CD4-positive, CD25-positive, alpha-beta regulatory T cell (primary cell): ENCODE data around the gene ITPRIPL2. TPM values are rescaled to one million over a fixed set of nuclear protein-coding genes. Genes with fewer than 3 reads are reported as not detected.

ENCODE experiments used
- ATAC-seq, 2 donors: fragments of 150-1000 bp; cut with Tn5 transposase; one replicate each; pipeline ENCODE4 v1.10.0; 2021; ENCODE audit warnings: low read depth in 2 of 2, moderate number of reproducible peaks in 2 of 2, moderate library complexity in 1 of 2
- DNase-seq, 3 donors: peaks; one replicate each; pipeline versions ENCODE4 v3.0.0 to v3.0.0-alpha.2; 2012 to 2022; ENCODE audit warnings: mixed read lengths in 1 of 3
- H3K27ac ChIP-seq: one replicate; pipeline ENCODE4 v1.7.0; 2013; ENCODE audit warnings: mild to moderate bottlenecking, low read length; ENCODE audit not compliant: insufficient read depth, poor library complexity, severe bottlenecking
- H3K27me3 ChIP-seq: one replicate; pipeline ENCODE4 v1.7.0; 2013; ENCODE audit warnings: low read length; ENCODE audit not compliant: control insufficient read depth, insufficient read depth
- H3K36me3 ChIP-seq: one replicate; pipeline ENCODE4 v1.7.0; 2013; ENCODE audit warnings: mild to moderate bottlenecking, low read length, moderate library complexity; ENCODE audit not compliant: control insufficient read depth, insufficient read depth
- H3K4me1 ChIP-seq: 2 replicates; pipeline ENCODE4 v1.7.0; 2013; ENCODE audit warnings: mild to moderate bottlenecking, low read length; ENCODE audit not compliant: insufficient read depth, control insufficient read depth, poor library complexity, severe bottlenecking
- H3K4me3 ChIP-seq: one replicate; pipeline ENCODE4 v1.7.0; 2013; ENCODE audit warnings: low read depth, mild to moderate bottlenecking, low read length, moderate library complexity
- H3K9me3 ChIP-seq, 2 experiments: 1 replicate in 1 of 2; 2 replicates in 1 of 2; pipeline ENCODE4 v1.7.0; 2013; ENCODE audit warnings: low read length in 2 of 2, mild to moderate bottlenecking in 1 of 2, moderate library complexity in 1 of 2; ENCODE audit not compliant: control insufficient read depth in 2 of 2
- H3K27ac Mint-ChIP-seq, 3 donors: one replicate each; pipeline ENCODE4 v1.8.0; 2020 to 2022; ENCODE audit warnings: mild to moderate bottlenecking in 3 of 3, mixed read lengths in 3 of 3, moderate library complexity in 2 of 3
- H3K27me3 Mint-ChIP-seq: one replicate; pipeline ENCODE4 v1.8.0; 2022; ENCODE audit warnings: mild to moderate bottlenecking, mixed read lengths
- H3K36me3 Mint-ChIP-seq: one replicate; pipeline ENCODE4 v1.8.0; 2020; ENCODE audit warnings: mixed read lengths
- H3K4me1 Mint-ChIP-seq, 4 donors: one replicate each; pipeline ENCODE4 v1.8.0; 2020 to 2022; ENCODE audit warnings: mixed read lengths in 4 of 4, mild to moderate bottlenecking in 1 of 4
- H3K4me3 Mint-ChIP-seq, 4 donors: one replicate each; pipeline ENCODE4 v1.8.0; 2020 to 2022; ENCODE audit warnings: mild to moderate bottlenecking in 4 of 4, mixed read lengths in 4 of 4, moderate library complexity in 3 of 4
- H3K9me3 Mint-ChIP-seq, 7 donors: one replicate each; pipeline ENCODE4 v1.8.0; 2020 to 2022; ENCODE audit warnings: mixed read lengths in 7 of 7, mild to moderate bottlenecking in 3 of 7, moderate library complexity in 2 of 7
- polyA plus RNA-seq, 4 donors: library from polyadenylated mRNA; unstranded; fragments of 300-500 nt; fragmentation: Illumina TruSeq; gene quantifications; one replicate each; pipeline ENCODE4 v1.2.3, GENCODE V29; 2021
- total RNA-seq: library from RNA; stranded (reverse); gene quantifications from one replicate; pipeline ENCODE4 v1.2.3, GENCODE V29; 2022

The ITPRIPL2 gene
- total RNA-seq (0.15 TPM), polyA plus RNA-seq (1 to 10 TPM in 1 of 4 donors, under 1 TPM in 2, not detected in 1; 0.18 to 1.1 (median 0.21) TPM)

DNA sequence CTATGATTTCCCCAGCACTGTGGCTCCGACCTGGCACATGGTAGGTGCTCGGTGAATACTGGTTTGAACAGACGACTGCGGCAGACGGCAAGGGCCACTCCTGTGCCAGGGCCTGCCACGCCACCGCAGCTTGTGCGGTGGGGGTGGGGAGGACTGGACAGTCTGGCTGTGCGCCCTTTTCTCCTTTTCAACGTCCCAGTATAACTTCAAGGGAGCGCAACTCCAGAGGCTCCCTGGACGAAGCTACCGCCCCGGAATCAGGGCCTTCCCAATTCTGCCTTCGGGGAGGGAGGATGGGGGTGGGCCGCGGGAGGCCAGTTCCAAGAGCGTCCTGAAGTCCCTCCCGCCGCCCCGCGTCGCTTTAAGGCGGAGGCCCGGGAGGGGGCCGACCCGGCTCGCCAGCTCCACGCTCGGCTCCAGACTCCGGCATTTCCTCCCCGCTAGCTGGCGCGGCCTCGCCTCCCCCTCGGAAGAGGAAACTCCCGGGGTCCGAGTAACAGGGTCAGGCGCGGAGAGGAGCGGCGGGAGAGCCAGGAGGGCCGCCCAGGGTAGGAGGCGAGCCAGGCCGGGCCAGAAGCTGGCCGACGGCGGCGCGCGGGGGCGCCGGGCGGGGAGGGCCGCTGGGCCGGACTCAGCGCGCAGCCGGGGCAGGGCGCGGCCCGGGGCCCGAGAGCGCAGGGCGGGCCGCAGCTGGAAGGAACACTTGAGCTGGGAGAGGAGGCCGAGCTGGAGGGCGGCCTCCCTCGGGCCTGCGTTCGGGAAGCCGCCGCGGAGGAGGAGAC, at the start of gene ITPRIPL2:
TSS of gene ITPRIPL2 (plus strand) at position 388 of the 782 bp plus-strand sequence. CDS start 498 bp downstream, outside the sequence.
- DNase-seq (no peak), ATAC-seq (no peak)
- no peak within 1 kb of the TSS for H3K27ac Mint-ChIP-seq
- H3K4me1 Mint-ChIP-seq = peaks cover 0 to 8% (median 2%) of the 10 kb centered on the region in 4 donors
- no peaks in the 10 kb centered on the region for H3K9me3 Mint-ChIP-seq
- Histone ChIP-seq H3K27ac (no peak within 1 kb of the TSS), H3K4me3 (no peak within 1 kb of the TSS), H3K36me3 (no peaks in the 10 kb centered on the region), H3K4me1 (no peaks in the 10 kb centered on the region), H3K27me3 (peaks cover 7% of the 10 kb centered on the region), H3K9me3 (no peaks in the 10 kb centered on the region)
- no peaks in the 10 kb centered on the region for H3K36me3 Mint-ChIP-seq
- peaks cover 31% of the 10 kb centered on the region for H3K27me3 Mint-ChIP-seq
- no peak within 1 kb of the TSS for H3K4me3 Mint-ChIP-seq

DNA sequence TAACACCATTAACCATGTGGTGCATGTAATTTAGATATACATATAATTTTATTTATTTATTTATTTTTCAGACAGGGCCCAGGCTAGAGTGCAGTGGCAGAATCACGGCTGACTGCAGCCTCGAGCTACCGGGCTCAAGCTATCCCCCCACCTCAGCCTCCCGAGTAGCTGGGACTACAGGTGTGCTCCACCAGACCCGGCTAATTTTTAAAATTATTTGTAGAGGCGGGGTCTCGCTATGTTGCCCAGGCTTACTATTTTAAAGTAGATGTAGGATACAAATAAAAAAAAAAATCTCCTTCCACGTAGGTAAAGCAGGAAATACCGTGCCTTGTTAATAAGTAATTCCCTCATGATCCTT, 46.8 kb upstream of the ITPRIPL2 start:
- no peak for ATAC-seq
- no peaks in the 10 kb centered on the region for H3K27me3 ChIP-seq
- Mint-ChIP-seq H3K27ac (peak overlapping the region; percentile 99 to 100 (median 99)), H3K4me1 (peaks cover 6 to 23% (median 7%) of the 10 kb centered on the region in 4 donors), H3K9me3 (no peaks in the 10 kb centered on the region), H3K36me3 (no peaks in the 10 kb centered on the region), H3K4me3 (peak overlapping the region; percentile 93 to 96 (median 96)), H3K27me3 (peaks cover 7% of the 10 kb centered on the region)
- H3K36me3 ChIP-seq = no peaks in the 10 kb centered on the region
- peak overlapping the region; percentile 100 for H3K27ac ChIP-seq
- peaks cover 11% of the 10 kb centered on the region for H3K4me1 ChIP-seq
- DNase-seq = no peak
- H3K4me3 ChIP-seq = peak overlapping the region; percentile 88
- no peaks in the 10 kb centered on the region for H3K9me3 ChIP-seq

DNA sequence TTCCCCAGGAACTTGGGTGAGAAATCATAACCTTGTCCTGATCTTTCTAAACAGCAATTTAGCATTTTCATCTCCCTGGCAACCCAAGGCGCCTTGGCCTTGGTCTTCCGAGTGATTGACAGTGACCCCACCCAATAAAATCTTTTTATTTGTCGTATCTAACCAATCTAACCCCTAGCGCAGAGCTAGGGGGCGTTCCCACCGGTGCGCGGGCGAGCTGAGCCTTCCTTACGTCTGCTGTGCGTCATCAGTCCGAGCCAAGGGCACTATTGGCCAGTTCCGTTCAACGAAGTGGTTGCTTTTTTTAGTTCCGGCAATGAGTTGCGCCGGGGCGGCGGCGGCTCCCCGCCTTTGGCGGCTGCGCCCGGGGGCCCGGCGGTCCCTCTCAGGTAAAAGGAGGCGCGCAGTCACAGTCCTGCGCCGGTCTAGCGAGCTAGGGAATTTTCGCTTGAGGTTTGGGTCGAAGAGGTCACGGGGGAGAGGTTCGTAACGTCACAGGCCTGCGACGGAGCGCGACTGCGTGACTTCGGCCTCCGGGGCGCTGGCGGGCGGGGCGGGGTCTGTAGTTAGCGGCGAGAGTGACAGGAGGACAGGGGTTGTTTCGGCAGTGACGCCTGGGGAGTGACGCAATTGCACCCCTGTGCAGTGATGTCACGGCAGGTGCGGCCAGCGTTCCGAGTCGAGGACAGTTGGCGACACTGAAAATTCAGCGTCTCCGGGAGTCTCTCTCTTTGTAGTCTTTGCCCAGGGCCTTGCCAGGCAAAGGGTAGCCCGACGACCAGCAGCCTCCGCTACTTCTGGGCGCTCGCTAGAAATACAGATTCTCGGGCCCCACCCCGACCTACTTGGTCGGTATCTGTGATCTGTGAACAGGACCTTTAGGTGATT, 46.2 kb upstream of the ITPRIPL2 start, which contains the start of gene COQ7:
TSS of gene COQ7 (plus strand) at position 266 of the 888 bp plus-strand sequence. CDS start at position 317, 51 bp downstream.
- H3K27ac ChIP-seq = peak within 1 kb of the TSS; percentile 100
- no peaks in the 10 kb centered on the region for H3K9me3 ChIP-seq
- peaks cover 3% of the 10 kb centered on the region for H3K36me3 Mint-ChIP-seq
- peaks cover 11% of the 10 kb centered on the region for H3K4me1 ChIP-seq
- H3K27me3 Mint-ChIP-seq = peaks cover 4% of the 10 kb centered on the region
- DNase-seq (peak; percentile 98 to 100 (median 99)), ATAC-seq (peak; percentile 92 to 93)
- H3K4me3 Mint-ChIP-seq = peak within 1 kb of the TSS; percentile 93 to 96 (median 96)
- H3K27ac Mint-ChIP-seq = peak within 1 kb of the TSS; percentile 99 to 100 (median 99)
- H3K36me3 ChIP-seq = no peaks in the 10 kb centered on the region
- H3K9me3 Mint-ChIP-seq = no peaks in the 10 kb centered on the region
- H3K27me3 ChIP-seq = no peaks in the 10 kb centered on the region
- H3K4me3 ChIP-seq = peak within 1 kb of the TSS; percentile 88
- peaks cover 6 to 26% (median 9%) of the 10 kb centered on the region in 4 donors for H3K4me1 Mint-ChIP-seq

DNA sequence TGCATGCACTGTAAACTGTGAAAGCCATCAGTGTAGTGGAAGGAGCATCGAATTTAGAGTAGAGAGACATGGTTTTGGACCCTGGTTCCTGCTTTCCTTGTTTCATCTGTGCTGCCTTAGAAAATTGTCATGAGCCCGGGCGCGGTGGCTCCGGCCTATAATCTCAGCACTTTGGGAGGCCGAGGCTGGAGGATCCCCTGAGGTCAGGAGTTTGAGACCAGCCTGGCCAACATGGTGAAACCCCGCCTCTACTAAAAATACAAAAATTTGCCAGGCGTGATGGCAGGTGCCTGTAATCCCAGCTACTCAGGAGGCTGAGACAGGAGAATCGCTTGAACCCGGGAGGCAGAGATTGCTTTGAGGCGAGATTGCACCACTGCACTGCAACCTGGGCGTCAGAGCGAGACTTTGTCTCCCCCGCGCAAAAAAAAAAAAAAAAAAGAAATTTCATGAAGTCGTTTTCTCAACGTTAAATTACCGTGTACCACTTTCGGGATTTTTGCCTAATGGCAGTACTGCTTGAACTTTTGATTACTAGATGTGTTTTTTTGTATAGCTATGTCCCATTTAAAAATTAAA, 45.4 kb upstream of the ITPRIPL2 start:
- H3K36me3 Mint-ChIP-seq = peaks cover 4% of the 10 kb centered on the region

DNA sequence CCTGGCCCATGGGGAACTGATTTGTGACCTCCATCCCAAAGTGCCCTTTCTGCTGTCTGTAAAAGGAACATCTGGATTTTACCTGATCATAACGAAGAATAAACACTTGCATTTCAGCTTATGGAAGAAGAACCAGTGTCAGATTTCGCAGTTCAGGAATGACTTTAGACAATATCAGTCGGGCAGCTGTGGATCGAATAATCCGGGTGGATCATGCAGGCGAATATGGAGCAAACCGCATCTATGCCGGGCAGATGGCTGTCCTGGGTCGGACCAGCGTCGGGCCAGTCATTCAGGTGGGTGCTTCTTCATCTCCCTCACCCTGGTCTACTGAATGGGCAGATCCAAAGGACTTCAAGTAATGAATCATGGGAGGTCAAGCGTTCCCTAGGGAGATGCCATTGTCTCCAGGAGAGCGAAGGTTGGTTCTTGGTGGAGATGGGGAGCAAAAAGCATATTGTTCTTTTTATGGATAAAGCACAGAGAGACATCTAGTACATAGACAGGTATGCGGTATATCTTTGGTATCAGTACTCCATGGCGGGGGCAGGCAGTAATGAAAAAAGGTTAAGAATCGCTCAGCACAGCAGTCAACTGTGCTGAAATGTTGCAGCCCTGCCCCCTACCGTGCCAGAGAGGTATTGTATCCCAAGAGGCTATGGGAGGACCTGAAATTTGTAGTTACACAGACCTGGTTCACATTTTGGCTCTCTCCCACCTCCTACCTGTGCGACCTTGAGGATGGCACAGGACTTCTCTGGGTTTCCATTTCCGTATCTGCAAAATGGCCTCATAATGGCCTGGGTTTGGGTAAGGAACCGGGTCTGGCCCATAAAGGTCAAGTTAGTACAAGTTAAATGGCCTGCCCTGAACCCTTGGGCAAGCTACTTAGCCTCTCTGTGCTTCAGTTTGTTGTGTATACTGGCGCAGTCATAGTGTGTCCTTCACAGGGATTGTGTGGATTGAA, 41.7 kb upstream of the ITPRIPL2 start:
- Histone ChIP-seq H3K36me3 (peaks cover 16% of the 10 kb centered on the region), H3K27me3 (no peaks in the 10 kb centered on the region), H3K4me3 (no peak overlapping the region), H3K9me3 (no peaks in the 10 kb centered on the region), H3K27ac (no peak overlapping the region), H3K4me1 (peaks cover 9% of the 10 kb centered on the region)
- peaks cover 4 to 24% (median 6%) of the 10 kb centered on the region in 4 donors for H3K4me1 Mint-ChIP-seq
- DNase-seq = peak; percentile 33 to 67 (median 39)
- H3K27me3 Mint-ChIP-seq = no peaks in the 10 kb centered on the region
- H3K4me3 Mint-ChIP-seq = peak overlapping the region in 1 of 4 donors; percentile 36
- H3K9me3 Mint-ChIP-seq = no peaks in the 10 kb centered on the region
- ATAC-seq = no peak
- H3K27ac Mint-ChIP-seq = peak overlapping the region in 1 of 3 donors; percentile 20
- H3K36me3 Mint-ChIP-seq = peaks cover 24% of the 10 kb centered on the region

More for the DNA sequence above, 45.4 kb upstream of the ITPRIPL2 start:
- Mint-ChIP-seq H3K4me3 (peak overlapping the region; percentile 93 to 96 (median 96)), H3K27me3 (no peaks in the 10 kb centered on the region), H3K4me1 (peaks cover 6 to 26% (median 9%) of the 10 kb centered on the region in 4 donors), H3K9me3 (no peaks in the 10 kb centered on the region), H3K27ac (peak overlapping the region; percentile 99 to 100 (median 99))
- Histone ChIP-seq H3K27me3 (no peaks in the 10 kb centered on the region), H3K36me3 (no peaks in the 10 kb centered on the region), H3K9me3 (no peaks in the 10 kb centered on the region), H3K4me3 (peak overlapping the region; percentile 88), H3K4me1 (peaks cover 11% of the 10 kb centered on the region), H3K27ac (peak overlapping the region; percentile 100)
- DNase-seq = no peak
- no peak for ATAC-seq

DNA sequence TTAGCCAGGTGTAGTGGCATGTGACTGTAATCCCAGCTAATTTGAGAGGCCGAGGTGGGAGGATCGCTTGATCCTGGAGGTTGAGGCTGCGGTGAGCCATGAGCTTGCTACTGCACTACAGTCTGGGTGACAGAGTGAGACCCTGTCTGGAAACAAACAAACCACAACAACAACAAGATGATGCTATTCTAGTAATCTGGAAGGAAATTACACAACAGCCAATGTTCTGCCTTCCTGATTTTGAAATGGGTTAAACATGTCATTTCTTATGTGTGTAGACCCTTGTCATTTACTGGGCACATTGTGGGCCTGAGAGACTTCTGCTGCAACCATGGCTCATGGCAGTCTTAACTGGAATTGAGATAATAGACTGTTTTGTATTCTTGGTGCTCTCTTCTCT, 40.4 kb upstream of the ITPRIPL2 start:
- Mint-ChIP-seq H3K4me1 (peaks cover 0 to 13% (median 2%) of the 10 kb centered on the region in 4 donors), H3K36me3 (peaks cover 25% of the 10 kb centered on the region), H3K27ac (no peak overlapping the region), H3K27me3 (no peaks in the 10 kb centered on the region), H3K9me3 (no peaks in the 10 kb centered on the region), H3K4me3 (no peak overlapping the region)
- Histone ChIP-seq H3K27me3 (no peaks in the 10 kb centered on the region), H3K4me1 (peaks cover 1% of the 10 kb centered on the region), H3K36me3 (peaks cover 23% of the 10 kb centered on the region), H3K27ac (no peak overlapping the region), H3K4me3 (no peak overlapping the region), H3K9me3 (no peaks in the 10 kb centered on the region)
- ATAC-seq = no peak
- no peak for DNase-seq
